GM18499 (cell line): ENCODE results near the gene CMTR1.

Experiments used
- ATAC-seq: cut with Tn5 transposase; IDR thresholded peaks from one replicate; pipeline ENCODE4 v1.9.1; 2021; ENCODE audit warnings: moderate number of reproducible peaks; ENCODE audit not compliant: insufficient read depth, unreplicated experiment

The CMTR1 gene

GRCh38 chr6:37477191-37477590 is 44.2 kb downstream of the CMTR1 start:
- no peak for ATAC-seq

- no peak for ATAC-seq
Measured at GRCh38 chr6:37477656-37478435, 44.8 kb downstream of the CMTR1 start.

- ATAC-seq = no peak
Measured at GRCh38 chr6:37478827-37479226, 45.8 kb downstream of the CMTR1 start.

GRCh38 chr6:37479266-37479854 is 46.3 kb downstream of the CMTR1 start:
- ATAC-seq = no peak

GRCh38 chr6:37480118-37480736 is 47.2 kb downstream of the CMTR1 start:
- no peak for ATAC-seq

- no peak for ATAC-seq
Measured at GRCh38 chr6:37480951-37481534, 48.0 kb downstream of the CMTR1 start.

- no peak for ATAC-seq
Measured at GRCh38 chr6:37481711-37482605, 48.9 kb downstream of the CMTR1 start.

- no peak for ATAC-seq
Measured at GRCh38 chr6:37482606-37483251, 49.7 kb downstream of the CMTR1 start.

- no peak for ATAC-seq
Measured at GRCh38 chr6:37483252-37483901, 50.4 kb downstream of the CMTR1 start.

GRCh38 chr6:37483917-37484785 is 51.1 kb downstream of the CMTR1 start:
- no peak for ATAC-seq

- no peak for ATAC-seq
Measured at GRCh38 chr6:37484786-37485170, 51.8 kb downstream of the CMTR1 start.

- no peak for ATAC-seq
Measured at GRCh38 chr6:37485291-37485702, 52.3 kb downstream of the CMTR1 start.

GRCh38 chr6:37486121-37486839 is 53.3 kb downstream of the CMTR1 start:
- ATAC-seq = no peak

GRCh38 chr6:37487591-37488380 is 54.8 kb downstream of the CMTR1 start:
- ATAC-seq = no peak

- ATAC-seq = no peak
Measured at GRCh38 chr6:37488476-37488875, 55.5 kb downstream of the CMTR1 start.

- ATAC-seq = no peak
Measured at GRCh38 chr6:37489697-37490336, 56.8 kb downstream of the CMTR1 start.
